Ishikawa (cell line): ENCODE measurements around the gene CLPX.
A peak's percentile ranks its signal among the peaks of the same experiment; 100 is the strongest.

Experiments used
- CEBPB ChIP-seq: IDR thresholded peaks from 2 replicates; pipeline ENCODE4 v1.6.1; 2012
- CREB1 ChIP-seq: IDR thresholded peaks from 2 replicates; pipeline ENCODE4 v1.6.1; 2012; ENCODE audit warnings: low read depth
- EGR1 ChIP-seq: IDR thresholded peaks from 2 replicates; pipeline ENCODE4 v1.6.1; 2012
- EP300 ChIP-seq: IDR thresholded peaks from 2 replicates; pipeline ENCODE4 v1.6.1; 2012; ENCODE audit warnings: borderline replicate concordance
- FOXM1 ChIP-seq: IDR thresholded peaks from 2 replicates; pipeline ENCODE4 v1.6.1; 2012; ENCODE audit warnings: low read depth, borderline replicate concordance
- NFIC ChIP-seq: IDR thresholded peaks from 2 replicates; pipeline ENCODE4 v1.6.1; 2012
- RAD21 ChIP-seq: IDR thresholded peaks from 2 replicates; pipeline ENCODE4 v1.6.1; 2012; ENCODE audit warnings: low read depth
- TAF1 ChIP-seq: IDR thresholded peaks from 2 replicates; pipeline ENCODE4 v1.6.1; 2012; ENCODE audit warnings: low read depth, mild to moderate bottlenecking
- TCF12 ChIP-seq: IDR thresholded peaks from 2 replicates; pipeline ENCODE4 v1.6.1; 2012; ENCODE audit warnings: low read depth
- TEAD4 ChIP-seq: IDR thresholded peaks from 2 replicates; pipeline ENCODE4 v1.6.1; 2012
- YY1 ChIP-seq: IDR thresholded peaks from 2 replicates; pipeline ENCODE4 v1.6.1; 2012; ENCODE audit warnings: low read depth
- ZBTB7A ChIP-seq: IDR thresholded peaks from 2 replicates; pipeline ENCODE4 v1.6.1; 2012; ENCODE audit warnings: low read depth
- TF ChIP-seq, protein P1 (sequence below): IDR thresholded peaks from 2 replicates; pipeline ENCODE4 v1.6.1; 2012; ENCODE audit warnings: low read depth, mild to moderate bottlenecking
- TF ChIP-seq, protein P2 (sequence below): IDR thresholded peaks from 2 replicates; pipeline ENCODE4 v1.6.1; 2012
- TF ChIP-seq, protein P3 (sequence below): IDR thresholded peaks from 2 replicates; pipeline ENCODE4 v1.6.1; 2012

The CLPX gene

DNA sequence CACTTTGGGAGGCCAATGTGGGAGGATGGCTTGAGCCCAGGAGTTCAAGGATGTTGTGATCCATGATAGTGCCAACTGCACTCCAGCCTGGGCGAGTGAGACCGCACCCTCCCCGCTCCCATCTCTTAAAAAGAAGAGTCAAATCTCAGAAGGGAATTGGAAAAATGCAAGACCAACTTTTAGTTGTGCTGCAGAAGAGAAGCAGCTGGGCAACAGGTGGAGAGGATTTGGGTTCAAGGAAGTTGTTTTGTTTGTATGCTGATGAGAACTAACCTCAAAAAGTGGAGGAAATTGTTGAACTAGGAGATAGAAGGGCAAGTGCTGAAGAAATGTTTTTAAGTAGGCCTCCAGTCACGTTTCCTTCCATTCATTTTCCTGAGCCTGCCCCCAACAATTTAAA is 38.7 kb downstream of the CLPX start:
- TF ChIP-seq YY1 = no peak
- TF ChIP-seq, protein P1, sequence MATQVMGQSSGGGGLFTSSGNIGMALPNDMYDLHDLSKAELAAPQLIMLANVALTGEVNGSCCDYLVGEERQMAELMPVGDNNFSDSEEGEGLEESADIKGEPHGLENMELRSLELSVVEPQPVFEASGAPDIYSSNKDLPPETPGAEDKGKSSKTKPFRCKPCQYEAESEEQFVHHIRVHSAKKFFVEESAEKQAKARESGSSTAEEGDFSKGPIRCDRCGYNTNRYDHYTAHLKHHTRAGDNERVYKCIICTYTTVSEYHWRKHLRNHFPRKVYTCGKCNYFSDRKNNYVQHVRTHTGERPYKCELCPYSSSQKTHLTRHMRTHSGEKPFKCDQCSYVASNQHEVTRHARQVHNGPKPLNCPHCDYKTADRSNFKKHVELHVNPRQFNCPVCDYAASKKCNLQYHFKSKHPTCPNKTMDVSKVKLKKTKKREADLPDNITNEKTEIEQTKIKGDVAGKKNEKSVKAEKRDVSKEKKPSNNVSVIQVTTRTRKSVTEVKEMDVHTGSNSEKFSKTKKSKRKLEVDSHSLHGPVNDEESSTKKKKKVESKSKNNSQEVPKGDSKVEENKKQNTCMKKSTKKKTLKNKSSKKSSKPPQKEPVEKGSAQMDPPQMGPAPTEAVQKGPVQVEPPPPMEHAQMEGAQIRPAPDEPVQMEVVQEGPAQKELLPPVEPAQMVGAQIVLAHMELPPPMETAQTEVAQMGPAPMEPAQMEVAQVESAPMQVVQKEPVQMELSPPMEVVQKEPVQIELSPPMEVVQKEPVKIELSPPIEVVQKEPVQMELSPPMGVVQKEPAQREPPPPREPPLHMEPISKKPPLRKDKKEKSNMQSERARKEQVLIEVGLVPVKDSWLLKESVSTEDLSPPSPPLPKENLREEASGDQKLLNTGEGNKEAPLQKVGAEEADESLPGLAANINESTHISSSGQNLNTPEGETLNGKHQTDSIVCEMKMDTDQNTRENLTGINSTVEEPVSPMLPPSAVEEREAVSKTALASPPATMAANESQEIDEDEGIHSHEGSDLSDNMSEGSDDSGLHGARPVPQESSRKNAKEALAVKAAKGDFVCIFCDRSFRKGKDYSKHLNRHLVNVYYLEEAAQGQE = no peak
- TF ChIP-seq, protein P2, sequence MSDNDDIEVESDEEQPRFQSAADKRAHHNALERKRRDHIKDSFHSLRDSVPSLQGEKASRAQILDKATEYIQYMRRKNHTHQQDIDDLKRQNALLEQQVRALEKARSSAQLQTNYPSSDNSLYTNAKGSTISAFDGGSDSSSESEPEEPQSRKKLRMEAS = no peak
- TF ChIP-seq EGR1 = no peak
- no peak for TF ChIP-seq EP300
- no peak for TF ChIP-seq TEAD4
- TF ChIP-seq CEBPB = no peak

DNA sequence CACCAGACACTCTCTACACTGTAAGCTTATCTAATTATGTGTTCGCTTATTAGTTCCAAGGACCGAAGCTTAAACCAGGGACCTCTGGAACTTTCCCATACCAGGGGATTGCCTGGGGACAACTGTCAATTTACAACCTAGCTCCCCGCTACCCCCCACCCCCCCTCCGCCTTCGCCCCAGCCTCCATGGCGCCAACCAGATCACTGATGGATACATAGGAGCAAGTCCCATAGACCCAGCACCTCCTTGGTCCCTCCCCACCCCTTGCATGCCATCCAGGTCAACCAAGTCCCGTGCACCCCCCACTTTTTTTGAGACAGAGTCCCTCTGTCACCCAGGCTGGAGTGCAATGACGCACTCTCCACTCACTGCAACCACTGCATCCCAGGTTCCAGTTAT is 50.6 kb downstream of the CLPX start:
- TF ChIP-seq TAF1 (no peak), ZBTB7A (no peak), YY1 (no peak), TCF12 (no peak), EGR1 (no peak), CREB1 (no peak), TEAD4 (no peak), FOXM1 (no peak), NFIC (no peak), RAD21 (no peak), EP300 (no peak)
- TF ChIP-seq, protein P1 = no peak
- TF ChIP-seq, protein P3, sequence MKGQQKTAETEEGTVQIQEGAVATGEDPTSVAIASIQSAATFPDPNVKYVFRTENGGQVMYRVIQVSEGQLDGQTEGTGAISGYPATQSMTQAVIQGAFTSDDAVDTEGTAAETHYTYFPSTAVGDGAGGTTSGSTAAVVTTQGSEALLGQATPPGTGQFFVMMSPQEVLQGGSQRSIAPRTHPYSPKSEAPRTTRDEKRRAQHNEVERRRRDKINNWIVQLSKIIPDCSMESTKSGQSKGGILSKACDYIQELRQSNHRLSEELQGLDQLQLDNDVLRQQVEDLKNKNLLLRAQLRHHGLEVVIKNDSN = no peak

DNA sequence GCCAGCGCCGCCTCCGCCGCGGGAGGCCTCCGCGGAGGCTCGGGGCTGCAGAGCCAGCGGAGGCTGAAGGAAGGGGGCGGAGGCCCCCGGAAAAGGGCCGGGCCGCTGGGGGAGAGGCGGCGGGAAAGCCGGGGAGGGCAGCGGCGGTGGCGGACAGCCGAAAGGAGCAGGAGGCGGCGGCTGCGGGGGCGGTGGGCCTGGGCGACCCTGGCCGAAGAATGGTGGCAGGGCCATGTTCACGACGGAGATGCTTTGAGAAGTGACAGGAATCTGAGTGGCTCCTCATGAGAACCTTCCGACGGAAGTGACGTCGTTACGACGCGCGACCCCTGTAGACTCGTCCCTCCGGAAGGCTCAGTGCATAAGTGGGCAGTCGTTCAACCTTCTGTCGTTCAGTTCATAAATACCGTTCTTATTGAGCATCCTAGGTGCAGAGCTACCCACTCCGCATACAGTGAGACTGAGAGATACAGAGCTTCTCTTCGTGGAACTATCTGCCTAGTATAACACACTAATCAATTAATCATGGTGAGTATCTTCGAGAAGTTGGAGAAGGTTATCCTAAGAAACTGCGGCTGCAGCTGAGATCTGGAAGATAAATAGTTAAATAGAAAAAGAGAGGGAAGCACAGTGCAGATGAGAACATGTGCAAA is 51.5 kb downstream of the CLPX start, which contains the start of gene PDCD7:
TSS of gene PDCD7 (minus strand) at position 261 of the 653 bp plus-strand sequence. CDS start at position 234, 27 bp downstream.
- no peak for TF ChIP-seq CEBPB
- TF ChIP-seq TAF1 = peak; percentile 92
- TF ChIP-seq ZBTB7A = peak; percentile 74; the same call in 1 of the 2 replicates
- TF ChIP-seq TCF12 = no peak
- TF ChIP-seq EP300 = no peak
- peak; percentile 87 for TF ChIP-seq CREB1
- TF ChIP-seq TEAD4 = peak; percentile 45; the same call in 1 of the 2 replicates
- peak; percentile 51; the same call in 1 of the 2 replicates for TF ChIP-seq YY1
- TF ChIP-seq, protein P2 = peak; percentile 41; the same call in 1 of the 2 replicates
- TF ChIP-seq EGR1 = peak; percentile 78

DNA sequence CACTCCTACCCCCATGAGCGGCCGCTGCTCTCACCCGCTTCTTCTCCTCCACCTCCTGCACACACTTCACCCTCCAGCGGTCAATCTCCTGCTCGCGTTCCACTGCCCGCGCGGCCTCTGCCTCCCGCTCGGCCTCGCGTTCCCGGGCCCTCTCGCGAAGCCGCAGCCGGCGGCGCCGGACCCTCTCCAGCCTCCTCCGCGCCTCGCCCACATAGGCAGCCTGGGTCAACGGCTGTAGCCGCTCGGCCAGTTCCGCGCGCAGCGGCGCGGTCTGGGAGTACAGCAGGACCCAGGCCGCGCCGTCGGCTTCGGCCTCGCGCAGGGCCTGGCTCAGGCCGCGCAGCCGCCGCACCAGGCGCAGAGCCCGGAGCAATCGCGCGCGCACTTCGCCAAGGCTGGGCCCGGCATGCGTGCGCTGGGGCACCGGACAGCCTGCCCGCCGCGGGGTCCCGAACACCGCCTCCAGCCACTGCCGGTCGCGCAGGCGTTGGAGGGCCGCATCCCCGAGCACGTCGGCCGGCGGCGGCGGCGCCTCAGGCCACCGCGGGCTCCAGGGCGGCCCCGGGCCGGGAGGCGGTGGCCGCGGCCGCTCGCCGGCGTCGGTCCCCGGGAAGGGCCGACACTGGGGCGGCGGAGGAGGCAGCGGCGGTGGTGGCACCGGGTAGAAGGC is 52.1 kb downstream of the CLPX start:
- TF ChIP-seq CEBPB = no peak
- TF ChIP-seq, protein P2 = peak; percentile 26; the same call in 1 of the 2 replicates

DNA sequence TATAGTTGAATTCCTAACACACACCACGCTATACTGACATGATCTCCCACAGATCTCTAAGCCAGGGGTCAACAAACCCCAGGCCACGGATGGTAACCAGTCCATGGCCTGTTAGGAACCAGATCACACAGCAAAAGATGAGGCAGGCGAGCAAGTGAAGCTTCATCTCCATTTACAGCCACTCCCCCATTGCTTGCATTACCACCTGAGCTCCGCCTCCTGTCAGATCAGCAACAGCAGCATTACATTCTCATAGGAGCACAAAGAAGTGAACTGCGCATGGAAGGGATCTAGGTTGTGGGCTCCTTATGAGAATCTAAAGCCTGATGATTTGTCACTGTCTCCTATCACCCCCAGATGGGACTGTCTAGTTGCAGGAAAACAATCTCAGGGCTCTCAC is 54.2 kb downstream of the CLPX start:
- TF ChIP-seq TCF12 = no peak
- TF ChIP-seq, protein P3 = no peak
- TF ChIP-seq RAD21 = no peak
- no peak for TF ChIP-seq ZBTB7A
- TF ChIP-seq TEAD4 = no peak

DNA sequence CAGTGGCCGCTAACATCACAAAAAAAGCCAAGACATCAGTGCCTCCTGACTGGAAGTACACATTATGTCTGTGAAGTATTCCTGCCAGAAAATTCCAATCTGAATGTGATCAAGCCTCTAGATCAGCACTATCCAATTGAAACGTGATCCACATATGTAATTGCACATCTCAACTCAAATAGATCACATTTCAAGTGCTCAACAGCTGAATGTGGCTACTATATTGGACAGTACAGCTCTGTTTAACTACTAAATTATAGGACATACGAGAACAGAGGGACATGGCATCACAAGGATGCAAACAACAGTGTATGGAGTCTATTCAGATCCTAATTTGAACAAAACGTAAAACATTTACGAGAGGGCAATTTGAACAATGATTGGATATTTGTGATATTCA is 69.6 kb downstream of the CLPX start:
- TF ChIP-seq, protein P2 = no peak
- TF ChIP-seq ZBTB7A (no peak), CREB1 (no peak), FOXM1 (no peak), TEAD4 (no peak), TCF12 (no peak)
